NOMO-1 treated with DMSO at 0.1 percent for 48 hours (cell line): ENCODE measurements around the gene NRG2.

ENCODE experiments used
- DNase-seq: peaks from one replicate; lab custom pipeline; 2025; ENCODE audit not compliant: unreplicated experiment; lab: John Stamatoyannopoulos, UW

NRG2 gene

GRCh38 chr5:139797335-139797734 lies 245.8 kb downstream of the NRG2 start:
- no peak for DNase-seq
